ENCODE measurements around the gene SMYD2. TPM values are rescaled to one million over a fixed set of nuclear protein-coding genes. Genes with fewer than 3 reads are reported as not detected.

Gene SMYD2
- total RNA-seq, 2 donors from 2014 or later: 18.4 to 18.5 TPM

DNA sequence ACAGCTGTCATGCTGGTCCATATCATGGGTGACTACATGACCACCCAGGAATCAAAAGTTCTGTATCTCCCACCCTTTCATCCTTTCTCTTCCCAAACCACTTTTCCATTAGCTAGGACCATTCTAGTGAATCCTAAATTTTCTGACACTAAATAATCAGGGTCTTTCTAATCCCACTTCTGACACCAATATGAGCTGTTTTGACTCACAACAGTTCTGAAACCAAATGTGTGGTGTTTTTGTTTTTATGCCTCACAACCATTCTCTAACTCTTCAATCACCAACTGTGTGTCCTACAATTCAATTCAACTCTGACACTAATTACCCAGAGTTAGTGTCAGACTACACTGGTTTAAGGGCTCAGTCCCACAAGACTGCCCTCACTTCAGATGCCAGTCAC, 63.9 kb downstream of the SMYD2 start:
- no peak for TF ChIP-seq POLR2A (IDR thresholded peaks at IDR 0.05)
- TF ChIP-seq, protein P1, sequence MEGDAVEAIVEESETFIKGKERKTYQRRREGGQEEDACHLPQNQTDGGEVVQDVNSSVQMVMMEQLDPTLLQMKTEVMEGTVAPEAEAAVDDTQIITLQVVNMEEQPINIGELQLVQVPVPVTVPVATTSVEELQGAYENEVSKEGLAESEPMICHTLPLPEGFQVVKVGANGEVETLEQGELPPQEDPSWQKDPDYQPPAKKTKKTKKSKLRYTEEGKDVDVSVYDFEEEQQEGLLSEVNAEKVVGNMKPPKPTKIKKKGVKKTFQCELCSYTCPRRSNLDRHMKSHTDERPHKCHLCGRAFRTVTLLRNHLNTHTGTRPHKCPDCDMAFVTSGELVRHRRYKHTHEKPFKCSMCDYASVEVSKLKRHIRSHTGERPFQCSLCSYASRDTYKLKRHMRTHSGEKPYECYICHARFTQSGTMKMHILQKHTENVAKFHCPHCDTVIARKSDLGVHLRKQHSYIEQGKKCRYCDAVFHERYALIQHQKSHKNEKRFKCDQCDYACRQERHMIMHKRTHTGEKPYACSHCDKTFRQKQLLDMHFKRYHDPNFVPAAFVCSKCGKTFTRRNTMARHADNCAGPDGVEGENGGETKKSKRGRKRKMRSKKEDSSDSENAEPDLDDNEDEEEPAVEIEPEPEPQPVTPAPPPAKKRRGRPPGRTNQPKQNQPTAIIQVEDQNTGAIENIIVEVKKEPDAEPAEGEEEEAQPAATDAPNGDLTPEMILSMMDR (IDR thresholded peaks at IDR 0.05): no peak
- H3K4me3 ChIP-seq: no peak overlapping the region
- H3K9me3 ChIP-seq: no peaks in the 10 kb centered on the region
- no peak overlapping the region for H3K27ac ChIP-seq
- ATAC-seq: no peak
- H3K27me3 ChIP-seq: no peaks in the 10 kb centered on the region
- no peak for DNase-seq
- H3K36me3 ChIP-seq (replicated peaks in 1 of 2; ENCODE audit: insufficient read depth in 1 of 2, low read depth in 2 of 2): no peaks in the 10 kb centered on the region
- intact Hi-C loops (cut with DNase I): no loop called here
- no peaks in the 10 kb centered on the region for H3K4me1 ChIP-seq

DNA sequence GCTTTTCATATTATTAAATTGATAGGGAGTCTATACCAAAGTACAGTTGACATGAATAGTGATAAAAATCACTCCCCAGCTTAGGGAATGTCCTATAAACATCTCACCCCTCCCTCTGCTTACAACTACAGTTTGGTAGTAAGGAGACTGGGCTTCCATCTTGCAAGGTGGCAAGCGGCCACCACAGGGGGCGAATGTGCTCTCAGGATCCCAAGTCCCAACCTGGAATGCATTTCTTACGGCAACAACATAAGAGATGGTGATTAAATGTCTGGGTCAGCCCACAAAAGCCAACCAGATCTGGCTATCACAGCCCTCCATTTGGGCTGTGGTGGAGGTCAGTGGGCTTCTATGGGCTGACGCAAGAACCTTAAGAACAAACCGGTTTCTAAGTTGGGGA, 68.0 kb downstream of the SMYD2 start:
- DNase-seq: no peak
- Histone ChIP-seq H3K36me3 (replicated peaks in 1 of 2; ENCODE audit: insufficient read depth in 1 of 2, low read depth in 2 of 2) (no peaks in the 10 kb centered on the region), H3K9me3 (no peaks in the 10 kb centered on the region), H3K27me3 (no peaks in the 10 kb centered on the region), H3K4me1 (no peaks in the 10 kb centered on the region), H3K27ac (no peak overlapping the region), H3K4me3 (no peak overlapping the region)
- no peak for ATAC-seq
- 92 to 95% methylated on average over 5 of the region's 5 CpGs for WGBS, 2 donors
- no peak for TF ChIP-seq POLR2A (IDR thresholded peaks at IDR 0.05)
- TF ChIP-seq, protein P1 (IDR thresholded peaks at IDR 0.05): no peak
- intact Hi-C loops (cut with DNase I): no loop called here

DNA sequence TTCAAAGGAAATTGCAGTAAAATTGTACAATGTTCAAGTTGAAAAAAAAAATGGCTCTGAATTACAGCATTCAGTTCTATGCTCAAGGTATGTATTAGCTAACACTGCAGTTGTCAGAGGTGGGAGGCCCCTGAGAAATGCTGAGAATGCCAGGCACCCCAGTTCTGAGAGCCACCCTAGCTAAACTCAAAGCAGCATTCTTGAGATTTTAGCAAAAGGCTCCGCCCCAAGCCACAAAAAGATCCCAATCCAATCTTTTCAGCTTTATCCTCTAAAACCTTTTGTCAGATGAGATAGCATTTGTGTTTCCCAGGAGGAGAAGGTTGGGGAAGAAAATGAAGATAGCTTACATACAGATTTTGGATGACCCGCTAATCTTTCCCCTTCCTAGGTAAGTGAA, 68.8 kb downstream of the SMYD2 start:
- 91 to 98% methylated on average over 2 of the region's 2 CpGs for WGBS, 2 donors
- no peak for ATAC-seq
- Histone ChIP-seq H3K4me1 (no peaks in the 10 kb centered on the region), H3K36me3 (replicated peaks in 1 of 2; ENCODE audit: insufficient read depth in 1 of 2, low read depth in 2 of 2) (no peaks in the 10 kb centered on the region), H3K9me3 (no peaks in the 10 kb centered on the region), H3K4me3 (no peak overlapping the region), H3K27me3 (no peaks in the 10 kb centered on the region), H3K27ac (no peak overlapping the region)
- TF ChIP-seq, protein P1 (IDR thresholded peaks at IDR 0.05): no peak
- TF ChIP-seq POLR2A (IDR thresholded peaks at IDR 0.05): no peak
- no peak for DNase-seq
- intact Hi-C loops (cut with DNase I): no loop called here

DNA sequence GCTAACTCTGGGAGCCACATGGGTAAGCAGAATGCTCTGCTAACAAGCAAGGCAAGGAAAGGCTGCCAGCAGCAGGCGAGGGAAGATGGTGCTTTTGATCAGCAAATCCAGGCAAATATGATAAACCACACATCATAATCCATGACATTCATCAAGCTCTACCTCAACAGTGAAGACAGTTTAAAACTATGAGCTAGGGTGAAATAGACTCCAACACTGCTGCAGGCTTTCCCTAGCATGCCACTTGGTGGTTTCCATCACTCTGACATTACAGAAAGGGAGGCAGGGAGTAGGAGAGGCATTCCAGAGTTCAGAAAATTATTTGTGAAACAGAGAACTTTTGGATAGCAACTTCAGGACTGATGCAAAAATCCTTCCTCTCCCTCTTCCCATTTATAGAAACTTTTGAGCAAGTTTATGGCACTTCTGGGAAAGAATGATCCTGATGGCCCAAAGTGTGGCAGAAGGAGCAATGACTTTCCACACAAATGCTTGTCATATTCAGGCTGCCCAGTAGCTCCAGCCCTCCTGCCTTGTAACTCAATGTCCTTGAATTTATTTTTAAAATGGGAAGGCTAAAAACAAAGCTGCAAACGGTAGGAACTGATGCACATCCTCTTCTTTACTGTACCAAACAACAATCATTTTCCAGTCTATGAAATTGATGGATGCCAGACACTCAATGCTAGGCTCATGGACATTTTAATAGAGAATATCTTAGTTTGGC, 70.8 kb downstream of the SMYD2 start:
- 53 to 60% methylated on average over 2 of the region's 2 CpGs for WGBS, 2 donors
- H3K27ac ChIP-seq: no peak overlapping the region
- H3K4me1 ChIP-seq: no peaks in the 10 kb centered on the region
- TF ChIP-seq, protein P1 (IDR thresholded peaks at IDR 0.05): no peak
- no peak for TF ChIP-seq POLR2A (IDR thresholded peaks at IDR 0.05)
- DNase-seq (no peak), ATAC-seq (no peak)
- H3K36me3 ChIP-seq (replicated peaks in 1 of 2; ENCODE audit: insufficient read depth in 1 of 2, low read depth in 2 of 2): peaks cover 0 to 2% of the 10 kb centered on the region in 2 donors
- H3K4me3 ChIP-seq: no peak overlapping the region
- no peaks in the 10 kb centered on the region for H3K9me3 ChIP-seq
- intact Hi-C loops (cut with DNase I): no loop called here
- H3K27me3 ChIP-seq: no peaks in the 10 kb centered on the region

DNA sequence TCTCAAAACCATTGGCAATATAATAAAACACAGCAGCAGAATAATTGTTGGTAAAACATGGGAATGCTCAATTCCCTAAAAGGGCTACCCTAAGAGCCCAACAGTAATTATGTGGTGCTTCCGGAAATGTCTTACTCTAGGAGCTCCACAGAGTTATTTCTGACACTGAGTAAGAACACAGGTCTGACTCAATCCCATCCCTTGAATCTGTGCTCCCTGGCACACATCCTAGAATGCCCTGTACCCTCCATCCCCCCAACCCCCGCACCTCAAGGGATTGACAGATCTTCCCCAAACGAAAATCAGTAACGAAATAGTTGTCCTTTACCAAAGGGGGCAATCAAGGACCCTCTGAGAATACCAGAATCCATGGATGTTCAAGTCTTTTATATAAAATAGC, 71.9 kb downstream of the SMYD2 start:
- 85 to 90% methylated on average over 4 of the region's 4 CpGs for WGBS, 2 donors
- Histone ChIP-seq H3K27ac (no peak overlapping the region), H3K36me3 (replicated peaks in 1 of 2; ENCODE audit: insufficient read depth in 1 of 2, low read depth in 2 of 2) (peaks cover 0 to 6% of the 10 kb centered on the region in 2 donors), H3K9me3 (no peaks in the 10 kb centered on the region), H3K4me3 (no peak overlapping the region), H3K27me3 (no peaks in the 10 kb centered on the region), H3K4me1 (no peaks in the 10 kb centered on the region)
- DNase-seq: no peak
- intact Hi-C loops (cut with DNase I): no loop called here
- no peak for ATAC-seq
- TF ChIP-seq, protein P1 (IDR thresholded peaks at IDR 0.05): no peak
- no peak for TF ChIP-seq POLR2A (IDR thresholded peaks at IDR 0.05)

Data from body of pancreas (tissue), 4 donors.